ENCODE measurements around the gene DSG3.

Gene DSG3

GRCh38 chr18:31436825-31437224 is 10.7 kb upstream of the DSG3 start:
- DNase-seq = no peak

GRCh38 chr18:31438402-31438801 is 9.1 kb upstream of the DSG3 start:
- DNase-seq = no peak

- DNase-seq = no peak
Measured at GRCh38 chr18:31439807-31440325, 7.7 kb upstream of the DSG3 start.

DNA sequence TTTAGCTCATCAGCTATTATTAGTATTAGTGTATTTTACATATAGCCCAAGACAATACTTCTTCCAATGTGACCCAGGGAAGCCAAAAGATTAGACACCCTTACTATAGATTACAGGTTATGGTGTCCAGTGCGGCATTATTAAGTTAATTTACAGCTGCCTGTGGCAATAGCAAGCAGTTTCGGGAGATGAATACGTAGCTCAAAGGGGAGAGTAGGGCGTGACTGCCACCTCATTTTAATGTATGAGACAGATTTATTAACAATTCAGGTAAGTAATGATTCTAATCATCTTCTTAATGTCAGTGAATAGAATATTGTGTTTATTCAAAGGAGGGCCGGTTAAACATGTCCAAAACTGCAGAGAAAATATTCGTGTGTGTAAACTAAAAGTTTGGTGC is 6.8 kb upstream of the DSG3 start:
- no peak for DNase-seq

GRCh38 chr18:31441493-31441892 is 6.0 kb upstream of the DSG3 start:
- no peak for DNase-seq

DNA sequence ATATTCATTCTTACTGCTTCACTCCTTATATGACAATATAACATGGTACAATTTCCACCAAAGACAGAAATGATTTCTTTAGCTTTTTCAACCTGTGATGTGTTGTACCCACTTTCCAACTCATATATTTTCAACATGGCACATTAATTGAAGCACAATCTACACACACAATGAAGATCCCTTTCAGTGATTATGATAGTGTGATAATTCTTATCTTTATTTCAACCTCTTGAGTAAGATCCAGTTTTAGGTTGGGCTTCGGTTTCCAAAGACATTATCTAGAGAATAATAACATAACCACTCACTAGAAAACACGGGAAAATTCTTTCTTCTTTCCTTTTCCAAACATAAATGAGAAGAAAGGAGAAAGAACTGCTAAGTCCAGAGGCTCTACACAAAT is 3.4 kb upstream of the DSG3 start:
- no peak for DNase-seq

GRCh38 chr18:31445908-31446307 is 1.6 kb upstream of the DSG3 start:
- DNase-seq = no peak

- DNase-seq = no peak
Measured at GRCh38 chr18:31446854-31447253, 687 bp upstream of the DSG3 start.

DNA sequence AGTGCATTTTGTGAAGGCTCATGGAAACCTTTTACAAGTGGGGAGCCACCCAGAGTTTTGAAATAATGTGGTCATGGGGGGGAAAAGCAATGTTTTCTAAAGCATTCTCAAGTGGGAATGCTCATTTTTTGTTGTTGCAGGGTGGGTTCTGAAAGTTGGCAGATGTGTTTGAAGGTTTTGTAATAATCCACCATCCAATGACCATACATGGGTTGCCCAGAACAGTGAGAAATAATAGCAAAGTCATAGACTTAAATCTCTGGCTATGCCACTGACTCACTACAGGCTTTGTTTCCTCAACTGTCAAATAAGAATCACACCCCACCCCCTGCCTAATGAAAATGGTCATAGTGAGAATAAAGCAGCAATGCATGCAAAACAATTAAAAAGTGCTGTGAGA is 2.9 kb downstream of the DSG3 start:
- no peak for DNase-seq

DNA sequence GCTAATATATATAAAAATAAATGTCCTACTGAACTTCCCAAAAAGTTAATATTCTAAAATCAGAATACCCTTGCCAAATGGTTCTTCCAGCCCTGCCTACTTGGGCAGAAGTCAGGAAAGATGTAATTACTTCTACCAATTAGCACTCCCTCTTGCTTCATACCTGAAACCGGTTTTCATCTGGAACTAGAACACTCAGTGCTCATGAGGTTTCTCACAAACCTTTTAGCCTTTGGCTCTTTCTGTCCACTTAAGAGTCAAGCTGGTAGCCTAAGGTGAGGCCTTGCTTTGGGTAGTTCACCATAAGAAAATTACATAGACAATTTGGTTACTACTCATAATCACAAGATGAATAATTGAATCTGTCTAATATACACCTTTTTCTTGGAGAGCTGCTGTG is 4.1 kb downstream of the DSG3 start:
- DNase-seq = no peak

DNA sequence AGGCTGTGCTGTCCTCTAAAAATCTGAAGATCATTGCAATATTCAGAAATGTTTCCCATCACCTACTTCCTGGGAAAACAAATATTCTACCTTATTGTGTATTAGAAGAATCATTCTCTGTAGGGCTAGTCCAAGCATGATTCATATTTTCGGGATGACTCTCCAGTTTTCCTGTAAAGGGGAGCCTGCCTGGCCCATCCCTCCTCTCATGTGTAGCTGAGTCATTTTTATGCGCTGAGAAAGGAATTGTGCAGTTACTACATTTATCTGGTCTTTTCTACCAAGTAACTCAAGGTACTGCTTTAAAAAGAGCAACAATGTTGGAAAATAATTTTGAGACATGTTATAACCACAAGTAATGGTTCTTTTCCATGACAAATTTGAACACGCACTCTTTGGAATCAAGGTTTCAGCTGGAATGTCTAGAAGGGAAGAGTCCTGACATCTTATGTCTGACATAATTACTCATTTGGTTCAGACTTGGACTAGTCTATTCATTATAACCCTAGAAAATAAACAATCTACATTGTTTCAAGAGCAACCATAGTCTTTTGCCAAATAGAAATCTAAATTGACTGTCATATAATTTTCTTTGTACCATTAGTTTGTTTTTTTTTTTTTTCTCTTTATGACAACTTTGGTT is 6.6 kb downstream of the DSG3 start:
- no peak for DNase-seq

- DNase-seq = no peak
Measured at GRCh38 chr18:31469629-31470028, 22.1 kb downstream of the DSG3 start.

GRCh38 chr18:31478688-31479087 is 31.1 kb downstream of the DSG3 start:
- DNase-seq = no peak

DNA sequence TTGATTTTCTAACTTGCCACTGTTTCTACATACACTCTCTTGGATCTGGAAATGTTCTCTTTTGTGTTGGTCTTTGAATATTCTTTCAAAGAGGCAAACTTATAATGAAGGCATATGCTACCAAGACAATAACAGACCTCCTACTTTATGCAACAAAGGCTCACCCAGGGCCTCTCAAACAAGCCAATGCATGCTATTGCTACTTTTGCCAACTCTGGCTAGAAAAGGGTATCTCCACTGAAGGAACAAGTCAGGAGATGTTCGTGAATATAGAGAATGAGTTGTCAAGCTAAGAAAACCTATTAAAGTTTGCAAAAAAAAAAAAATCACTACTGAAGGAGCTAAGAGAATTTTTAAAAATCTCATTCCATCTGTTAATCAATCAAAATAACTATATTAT is 34.5 kb downstream of the DSG3 start:
- no peak for DNase-seq

DNA sequence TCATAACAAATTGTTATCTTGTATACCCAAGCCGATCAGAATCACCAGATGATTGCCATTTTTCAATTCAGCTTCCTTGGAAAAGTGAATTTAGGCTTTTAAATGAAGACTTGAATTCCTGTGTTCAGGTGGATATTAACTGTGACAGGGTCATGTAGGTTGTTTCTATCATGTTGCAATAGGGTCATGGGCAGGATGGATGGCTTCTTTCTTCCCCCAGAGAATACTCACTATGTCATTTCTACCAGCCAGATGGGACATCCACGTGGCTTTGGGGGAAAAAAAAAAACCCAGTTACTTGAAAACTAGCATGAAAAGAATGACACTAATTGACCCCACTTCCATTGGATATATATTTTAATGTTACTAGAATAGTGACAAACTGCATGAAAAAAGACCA is 35.9 kb downstream of the DSG3 start:
- DNase-seq = no peak

DNA sequence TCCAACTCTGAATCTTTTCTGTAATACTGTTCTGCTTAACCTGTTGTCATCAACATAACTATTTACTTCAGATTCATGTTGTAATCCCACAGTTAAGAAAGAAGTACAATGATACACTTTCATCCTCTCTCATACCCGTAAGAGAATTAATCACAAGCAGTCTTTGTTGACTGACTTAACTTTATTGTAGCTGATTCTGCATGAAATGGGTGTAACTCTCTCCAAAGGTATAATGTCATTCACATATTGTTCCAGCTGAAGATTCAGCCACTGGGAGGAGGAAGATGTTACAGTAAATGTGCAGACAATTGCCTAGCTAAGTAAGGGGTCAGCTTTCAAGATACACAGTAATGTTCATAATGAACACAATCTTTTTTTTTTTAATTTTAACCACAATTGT is 36.9 kb downstream of the DSG3 start:
- no peak for DNase-seq

DNA sequence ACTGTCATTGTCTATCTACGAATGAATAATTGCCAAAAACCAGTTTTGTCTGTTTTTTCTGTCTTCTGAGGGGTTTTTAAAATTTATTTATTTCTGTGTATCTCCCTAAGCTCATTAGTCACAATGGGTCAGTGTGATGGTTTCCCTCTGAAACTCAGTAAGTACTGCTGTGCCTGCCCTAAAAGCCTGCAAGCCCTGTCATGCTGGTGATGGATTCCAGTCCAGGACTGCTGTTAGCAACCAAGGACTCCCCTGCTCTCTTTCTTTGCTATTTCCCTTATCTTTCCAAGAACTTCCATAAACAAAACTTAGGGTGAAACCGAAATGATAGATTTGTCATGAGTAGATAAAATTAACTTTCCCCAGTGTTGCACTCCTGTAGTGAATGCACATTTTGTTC is 38.6 kb downstream of the DSG3 start:
- DNase-seq = no peak

- no peak for DNase-seq
Measured at GRCh38 chr18:31487246-31488015, 39.9 kb downstream of the DSG3 start.

DNA sequence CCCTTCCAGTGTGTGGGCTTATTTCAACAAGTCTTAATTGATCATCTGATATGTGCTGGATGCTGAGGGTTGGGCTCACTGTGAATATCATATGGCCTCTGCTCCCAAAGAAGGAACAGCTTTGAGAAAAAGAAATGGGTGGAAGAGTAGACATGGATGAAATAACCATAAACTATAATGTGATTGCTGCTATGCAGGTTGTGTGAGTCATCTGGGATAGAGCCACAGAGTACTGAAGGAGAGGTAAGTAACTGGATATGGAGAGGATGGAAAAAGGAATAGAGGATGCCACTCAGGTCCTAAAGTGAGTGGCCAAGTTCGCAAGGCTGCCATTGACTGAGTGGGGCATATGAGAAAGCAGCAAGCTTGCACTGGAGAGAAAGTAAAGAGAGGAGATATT is 41.8 kb downstream of the DSG3 start:
- no peak for DNase-seq

DNA sequence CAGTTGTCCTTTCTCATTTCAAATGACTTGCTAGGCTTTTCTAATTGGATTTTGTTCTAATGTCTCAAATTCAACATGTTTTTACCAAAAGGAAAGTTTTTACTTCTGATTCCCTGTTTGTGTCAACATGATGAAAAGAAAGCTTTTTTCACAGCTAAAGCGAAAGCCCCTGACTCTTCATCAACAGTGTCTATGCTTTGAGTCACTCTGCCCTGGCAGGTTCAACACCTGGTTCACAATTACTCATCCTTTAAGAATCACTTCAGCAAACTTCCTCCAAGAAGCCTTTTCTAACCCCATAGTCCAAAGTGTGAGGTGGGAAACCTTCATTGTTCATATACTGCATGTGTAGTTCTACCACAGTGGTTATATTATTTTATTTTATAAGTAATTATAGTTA is 42.8 kb downstream of the DSG3 start:
- no peak for DNase-seq

GRCh38 chr18:31490833-31491232 is 43.3 kb downstream of the DSG3 start:
- no peak for DNase-seq

- no peak for DNase-seq
Measured at GRCh38 chr18:31491586-31491985, 44.0 kb downstream of the DSG3 start.

DNA sequence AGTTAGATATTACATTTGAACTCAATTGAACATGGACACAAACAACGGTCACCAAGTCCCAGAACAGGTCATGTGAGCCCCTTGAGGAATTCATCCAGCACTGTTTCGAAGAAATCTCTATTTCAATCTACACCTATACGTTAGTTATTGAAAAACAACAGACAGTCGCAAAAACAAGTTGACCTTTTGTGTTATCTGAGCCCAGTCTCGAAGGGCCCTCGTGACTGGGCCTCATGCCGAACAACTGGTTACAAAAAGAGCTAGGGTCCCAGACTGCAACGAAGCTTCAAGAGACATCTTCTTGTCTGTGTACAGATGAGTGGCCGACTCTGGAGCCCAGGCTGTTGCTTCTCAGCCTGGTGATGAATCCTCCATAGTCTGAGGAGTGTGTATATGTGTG is 45.1 kb downstream of the DSG3 start:
- no peak for DNase-seq

DNA sequence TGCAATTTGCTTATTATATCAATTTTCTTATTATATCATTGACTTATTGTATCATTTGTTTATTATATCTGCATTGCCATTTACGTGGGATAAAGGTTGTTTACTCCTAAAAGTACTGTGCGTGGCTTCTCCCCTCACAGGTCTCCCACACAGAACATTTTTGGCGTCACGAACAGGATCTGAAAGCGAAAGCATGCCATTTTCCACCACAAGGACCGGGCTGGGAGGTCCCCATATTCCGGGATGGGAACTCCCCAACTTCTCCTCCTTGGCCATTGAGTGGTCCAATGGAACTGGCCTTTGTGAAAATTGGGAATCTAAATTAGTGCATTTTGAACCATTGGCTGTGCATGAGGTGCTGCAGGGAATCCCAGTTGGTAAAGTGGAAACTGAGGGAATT is 45.6 kb downstream of the DSG3 start:
- DNase-seq = no peak

- DNase-seq = no peak
Measured at GRCh38 chr18:31493941-31494340, 46.4 kb downstream of the DSG3 start.
